ENCODE measurements around the gene TEDC2.

The TEDC2 gene

GRCh38 chr16:2501946-2502895, 42.3 kb downstream of the TEDC2 start:
- H3K27ac ChIP-seq, result no peak overlapping the region
- TF ChIP-seq ZFX (IDR thresholded peaks at IDR 0.05; ENCODE audit: borderline replicate concordance) (no peak), CTCF (IDR thresholded peaks at IDR 0.05) (no peak)

- TF ChIP-seq CTCF (IDR thresholded peaks at IDR 0.05) (no peak), ZFX (IDR thresholded peaks at IDR 0.05; ENCODE audit: borderline replicate concordance) (no peak)
- no peak overlapping the region for H3K27ac ChIP-seq
These were observed 45.8 kb downstream of the TEDC2 start for GRCh38 chr16:2505695-2506094.

GRCh38 chr16:2507052-2507659, 47.2 kb downstream of the TEDC2 start:
- TF ChIP-seq ZFX (IDR thresholded peaks at IDR 0.05; ENCODE audit: borderline replicate concordance) (no peak), CTCF (IDR thresholded peaks at IDR 0.05) (no peak)
- H3K27ac ChIP-seq, result no peak overlapping the region

- no peak overlapping the region for H3K27ac ChIP-seq
- no peak for TF ChIP-seq CTCF (IDR thresholded peaks at IDR 0.05)
These were observed 47.8 kb downstream of the TEDC2 start for GRCh38 chr16:2507665-2508064.

- TF ChIP-seq CTCF (IDR thresholded peaks at IDR 0.05) (no peak), ZFX (IDR thresholded peaks at IDR 0.05; ENCODE audit: borderline replicate concordance) (no peak)
- no peak overlapping the region; the same call in 1 of the 2 replicates for H3K27ac ChIP-seq
These were observed 49.0 kb downstream of the TEDC2 start for GRCh38 chr16:2508722-2509400.

- peak overlapping the region; percentile 92 for H3K27ac ChIP-seq
- no peak for TF ChIP-seq ZFX (IDR thresholded peaks at IDR 0.05; ENCODE audit: borderline replicate concordance)
- TF ChIP-seq CTCF (IDR thresholded peaks at IDR 0.05), result no peak
These were observed 51.4 kb downstream of the TEDC2 start for GRCh38 chr16:2511128-2511800.

All from 22Rv1 (cell line).